Stimulated activated CD4-positive, alpha-beta T cell treated with anti-CD3 and anti-CD28 coated beads, TNF-alpha, amount 100 ng/mL, for 4 hours (primary cell): Measurements from ENCODE around the gene DPF3.

Source experiments
- DNase-seq, 3 experiments: peaks; one replicate each; pipeline ENCODE4 v3.0.0-alpha.2; 2020; ENCODE audit warnings: low read depth in 3 of 3

Gene DPF3

DNA sequence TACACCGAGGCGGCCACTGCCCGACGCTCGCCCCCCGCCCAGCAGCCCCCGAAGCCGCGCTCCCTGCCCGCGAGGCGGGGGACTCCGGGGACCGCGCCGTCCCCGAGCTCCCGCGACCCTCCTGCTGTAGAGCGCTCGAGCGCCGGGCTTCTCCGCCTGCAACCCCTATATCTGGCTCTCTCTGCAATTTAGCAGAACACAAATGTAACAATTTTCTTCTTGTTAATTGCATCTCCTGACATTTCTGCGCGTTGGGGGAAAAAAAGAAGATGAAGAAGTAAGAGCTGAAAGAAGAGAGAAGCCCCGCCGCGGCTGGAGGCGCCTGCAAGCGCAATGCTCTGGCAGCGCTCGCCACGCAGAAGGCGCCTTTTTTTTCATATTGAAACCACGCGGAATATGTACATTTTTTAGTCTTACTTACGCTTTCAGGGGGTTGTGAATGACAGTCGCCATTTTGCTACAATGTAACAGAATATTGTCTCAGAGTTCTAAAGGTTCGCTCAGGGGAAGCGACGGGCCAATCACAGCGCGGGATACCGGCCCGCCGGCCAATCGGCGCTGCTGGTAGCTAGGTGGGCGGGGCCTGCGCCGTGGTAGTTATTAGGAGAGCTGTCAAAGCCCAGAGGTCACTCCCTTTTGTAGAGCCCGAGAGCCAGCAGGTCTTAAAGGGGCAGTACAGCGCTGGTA, at the start of gene DPF3:
TSS of gene DPF3 (minus strand) at position 466 of the 687 bp plus-strand sequence. CDS start at position 453, 13 bp downstream.
- DNase-seq, result peak; percentile 84 to 85 (median 85)

DNA sequence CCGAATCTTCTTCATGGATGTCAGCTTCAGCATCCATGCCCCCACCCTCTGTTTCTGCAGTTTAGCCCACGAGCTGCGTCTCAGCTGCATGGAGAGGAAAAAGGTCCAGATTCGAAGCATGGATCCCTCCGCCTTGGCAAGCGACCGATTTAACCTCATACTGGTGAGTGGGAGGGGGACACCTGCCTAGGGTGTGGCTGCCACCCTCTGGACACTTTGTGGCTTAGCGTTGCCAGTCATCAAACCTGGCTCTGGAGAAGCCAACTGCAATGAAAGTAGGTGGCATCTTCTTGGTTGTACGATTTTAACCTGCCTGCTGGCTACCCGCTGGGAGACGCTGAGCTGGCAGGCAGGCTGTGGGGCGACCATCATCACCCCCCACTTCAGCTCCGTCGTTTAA, 49.0 kb upstream of the DPF3 start:
- no peak for DNase-seq

DNA sequence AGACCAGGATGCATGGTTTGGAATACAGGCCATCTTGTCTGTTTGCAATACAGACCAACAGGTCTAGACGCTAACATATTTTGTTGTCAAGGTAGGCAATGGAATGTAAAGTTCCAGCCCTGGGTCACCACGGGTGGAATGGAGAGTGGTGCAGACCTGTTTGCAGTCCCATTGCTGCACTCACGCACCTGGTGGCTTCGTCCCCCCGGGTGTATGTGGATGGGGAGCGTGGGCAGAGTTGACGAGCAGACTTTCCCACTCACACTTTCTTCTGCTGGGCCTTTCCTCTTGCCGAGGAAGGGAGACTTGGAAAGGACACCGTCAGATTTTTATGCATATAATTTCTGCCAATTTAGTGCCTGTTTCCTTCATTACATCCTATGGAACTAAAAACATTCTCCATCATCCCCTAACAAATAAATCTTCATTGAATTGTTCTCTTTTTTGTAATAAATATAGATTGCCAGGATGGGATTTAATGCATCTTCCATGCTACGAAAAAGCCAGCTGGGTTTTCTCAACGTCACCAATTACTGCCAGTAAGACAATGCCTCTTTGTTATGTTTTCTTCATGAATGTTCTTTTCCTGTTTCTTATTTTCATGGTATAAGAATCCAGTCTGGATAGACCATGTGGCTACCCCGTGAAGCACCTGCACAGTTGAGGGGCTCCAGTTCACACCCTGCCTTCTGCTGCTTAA, 47.5 kb upstream of the DPF3 start:
- no peak for DNase-seq

DNA sequence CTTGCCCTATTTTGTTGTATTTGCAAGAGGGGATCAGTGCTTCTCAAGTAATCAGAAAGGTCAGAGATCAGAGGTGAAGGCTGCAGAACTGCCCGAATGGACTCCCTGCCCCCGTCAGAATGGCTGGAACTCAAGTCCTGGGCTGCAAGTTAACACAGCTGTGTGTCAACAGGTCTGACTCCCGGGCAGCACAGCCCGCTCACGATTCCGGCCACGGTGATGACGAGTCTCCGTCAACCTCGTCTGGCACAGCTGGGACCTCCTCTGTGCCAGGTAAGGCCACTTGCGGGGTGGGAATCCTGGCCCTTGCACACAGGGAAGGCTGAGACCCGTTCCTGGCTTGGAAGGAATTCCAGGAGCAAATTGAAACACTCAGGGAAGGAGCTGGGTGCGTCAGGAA, 45.7 kb upstream of the DPF3 start:
- DNase-seq, result no peak

DNA sequence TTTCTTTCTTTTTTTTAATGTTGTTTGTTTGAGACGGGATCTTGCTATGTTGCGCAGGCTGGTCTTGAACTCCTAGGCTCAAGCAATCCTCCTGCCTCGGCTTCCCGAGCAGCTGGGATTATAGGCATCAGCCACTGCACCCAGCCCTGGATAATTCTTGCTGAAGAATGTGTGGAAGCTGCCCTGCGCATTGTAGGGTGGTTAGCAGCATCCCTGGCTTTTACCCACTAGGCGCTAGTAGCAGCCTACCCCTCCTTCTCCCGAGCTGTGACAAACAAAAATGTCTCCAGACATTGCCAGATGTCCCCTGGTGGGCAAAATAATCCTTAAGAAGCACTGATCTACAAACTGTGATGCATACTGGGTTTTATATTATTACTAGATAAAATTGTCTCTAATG, 39.0 kb upstream of the DPF3 start:
- DNase-seq, result no peak

DNA sequence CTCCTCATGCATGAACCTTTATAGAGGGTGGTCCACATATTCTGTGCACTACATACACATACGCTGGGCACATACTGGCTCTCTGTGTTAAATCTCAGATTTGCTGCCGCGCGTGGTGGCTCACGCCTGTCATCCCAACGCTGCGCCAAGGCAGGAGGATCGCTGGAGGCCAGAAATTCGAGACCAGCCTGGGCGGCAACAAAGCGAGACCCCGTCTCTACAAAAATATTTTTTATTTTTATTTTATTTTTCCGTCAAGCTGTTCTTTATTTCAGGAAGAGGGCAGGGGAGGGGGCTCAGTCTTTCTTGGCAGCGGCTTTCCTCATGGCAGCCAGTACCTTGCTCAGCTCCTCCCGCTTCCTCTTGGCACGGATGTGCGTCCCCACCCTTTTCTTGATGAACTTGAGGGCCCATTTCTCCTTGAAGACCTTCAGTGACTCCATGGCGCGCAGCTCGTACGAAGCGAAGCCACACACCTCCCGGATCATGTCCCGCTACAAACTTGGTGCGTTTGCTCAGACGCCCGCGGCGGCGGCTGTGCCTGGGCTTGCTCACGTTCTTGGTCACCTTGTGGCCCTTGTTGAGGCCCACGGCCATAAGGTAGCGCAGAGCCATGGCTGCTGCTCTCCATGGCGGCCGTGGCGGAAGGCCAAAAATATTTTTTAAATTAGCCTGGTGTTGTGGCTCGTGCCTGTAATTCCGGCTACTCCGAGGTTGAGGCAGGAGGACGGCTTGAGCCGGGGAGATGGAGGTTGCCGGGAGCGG, 35.6 kb upstream of the DPF3 start:
- DNase-seq, result no peak

DNA sequence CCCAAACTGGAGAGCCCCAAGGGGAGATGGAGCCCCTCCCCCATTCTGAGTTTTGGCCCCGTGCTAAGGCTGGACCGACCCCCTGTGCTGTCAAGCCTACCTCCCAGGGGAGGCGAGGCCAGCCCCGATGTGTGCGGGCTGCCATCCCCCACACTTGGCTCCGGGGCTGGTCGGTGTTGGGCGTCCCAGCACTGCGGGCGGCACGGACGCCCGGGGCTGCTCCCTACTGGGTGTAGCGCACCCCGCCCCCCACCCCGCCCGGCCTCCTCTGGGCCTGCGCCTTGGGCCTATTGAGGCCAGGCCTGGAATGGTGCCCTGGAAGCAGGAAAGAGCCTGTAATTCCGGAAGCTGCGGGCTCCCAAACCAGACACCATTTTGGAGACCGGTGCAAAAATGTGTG, 35.0 kb upstream of the DPF3 start:
- no peak for DNase-seq

DNA sequence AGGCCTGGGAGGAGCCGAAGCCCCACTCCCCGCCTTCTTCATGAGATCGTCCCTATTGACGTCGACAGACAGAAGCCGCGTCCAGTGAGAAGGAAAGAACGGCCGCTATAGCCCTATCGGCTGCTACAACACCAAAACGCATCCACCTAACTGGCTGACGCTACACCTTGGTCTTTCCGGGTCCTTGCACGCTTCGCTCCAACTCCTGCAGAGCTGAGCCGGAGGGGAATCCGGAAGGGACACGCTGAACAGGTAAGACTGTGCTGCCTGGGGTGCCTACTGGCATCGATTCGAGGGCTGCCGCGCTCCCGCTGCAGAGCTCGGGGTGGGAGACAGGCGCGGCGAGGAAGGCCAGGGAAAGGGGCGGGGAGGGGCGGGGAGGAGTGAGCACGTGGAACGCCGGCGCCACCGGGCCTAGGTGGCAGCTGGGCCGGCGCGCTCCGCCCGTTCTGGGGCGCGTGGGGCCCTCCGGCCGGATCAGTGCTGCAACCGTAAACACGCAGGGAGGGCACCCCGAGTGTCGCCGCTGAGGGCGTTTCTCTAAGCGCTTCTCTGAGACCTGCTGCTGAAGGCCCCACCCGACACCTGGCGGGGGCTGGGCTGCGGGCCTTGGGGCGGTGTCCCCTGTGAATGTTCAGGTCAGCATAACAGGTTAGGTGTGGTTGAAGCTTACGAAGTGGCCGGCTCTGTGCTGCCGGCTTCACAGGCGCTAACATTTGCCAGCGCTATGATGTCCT, 32.6 kb upstream of the DPF3 start, which contains the start of gene DCAF4:
TSS of gene DCAF4 (plus strand) at position 173 of the 737 bp plus-strand sequence. CDS start 11,515 bp downstream, outside the sequence.
- DNase-seq, result peak; percentile 55 to 91 (median 91)

DNA sequence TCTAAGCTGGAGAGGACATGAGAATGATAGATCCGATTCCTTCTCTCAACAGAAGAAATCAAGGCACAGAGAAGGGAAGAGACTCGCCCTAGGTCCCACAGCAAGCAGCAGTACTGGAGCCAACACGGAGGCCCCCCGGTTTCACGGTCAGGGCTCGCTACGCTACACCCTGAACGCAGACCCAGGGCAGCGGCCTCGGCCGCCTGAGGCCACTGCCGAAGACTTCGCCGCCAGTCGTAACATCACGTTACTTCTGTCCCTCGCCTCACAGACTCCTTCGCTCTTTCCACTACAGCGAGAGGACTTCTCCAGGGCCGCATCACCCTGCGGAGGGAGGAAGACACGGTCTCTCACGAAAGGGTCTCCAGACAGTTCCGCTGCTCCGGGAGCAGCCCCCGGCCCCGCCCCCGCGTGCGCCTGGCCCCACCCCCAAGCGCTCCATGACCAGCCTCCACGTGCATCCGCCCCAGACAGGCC, 32.0 kb upstream of the DPF3 start:
- DNase-seq, result peak in 1 of 3 experiments; percentile 80

DNA sequence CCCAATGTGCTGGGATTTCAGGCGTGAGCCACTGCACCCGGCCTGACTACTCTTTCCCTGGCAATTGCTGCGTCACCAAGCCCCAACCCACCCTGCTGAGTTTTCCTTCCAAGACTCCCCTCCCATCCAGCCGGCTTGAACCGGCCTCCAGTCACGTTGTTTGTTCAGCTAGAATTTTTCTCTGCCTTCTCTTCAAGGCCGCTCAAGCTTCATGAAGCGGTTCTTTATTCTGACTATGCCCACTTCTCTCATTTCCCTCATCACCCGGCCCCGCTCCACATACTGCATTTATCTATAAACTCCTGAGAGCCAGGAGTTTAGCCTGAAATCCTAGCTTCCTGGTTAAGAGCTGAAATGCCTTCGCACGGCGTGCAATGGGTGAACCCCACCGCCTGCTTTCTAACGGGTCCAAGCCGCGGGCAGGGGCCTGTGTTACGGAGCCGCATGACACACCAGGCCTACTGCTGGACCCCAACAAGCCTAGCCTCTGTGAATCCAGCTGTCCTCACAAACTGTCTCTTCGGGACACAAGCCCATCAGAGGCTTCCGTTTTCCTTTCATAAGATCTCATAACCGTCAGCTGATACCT, 31.4 kb upstream of the DPF3 start:
- no peak for DNase-seq

DNA sequence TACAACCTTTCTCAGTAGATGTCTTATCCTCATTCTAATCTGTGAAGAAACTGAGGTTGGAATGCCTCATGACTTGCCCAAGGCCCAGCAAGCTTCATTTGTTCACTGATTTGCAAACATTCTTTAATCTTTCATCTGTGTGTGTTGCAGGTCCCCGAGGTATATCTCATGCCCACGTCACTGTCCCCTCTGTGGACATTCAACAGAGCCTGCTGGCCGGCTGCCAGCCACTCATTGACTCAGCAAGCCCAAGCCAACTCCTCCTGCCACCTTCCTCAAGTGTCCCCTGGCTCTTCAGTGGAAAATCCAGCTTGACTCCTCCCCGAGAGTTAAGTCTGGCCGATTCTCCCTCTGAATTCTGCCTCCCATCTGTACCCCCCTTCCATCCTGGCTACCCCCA, 30.4 kb upstream of the DPF3 start:
- no peak for DNase-seq

DNA sequence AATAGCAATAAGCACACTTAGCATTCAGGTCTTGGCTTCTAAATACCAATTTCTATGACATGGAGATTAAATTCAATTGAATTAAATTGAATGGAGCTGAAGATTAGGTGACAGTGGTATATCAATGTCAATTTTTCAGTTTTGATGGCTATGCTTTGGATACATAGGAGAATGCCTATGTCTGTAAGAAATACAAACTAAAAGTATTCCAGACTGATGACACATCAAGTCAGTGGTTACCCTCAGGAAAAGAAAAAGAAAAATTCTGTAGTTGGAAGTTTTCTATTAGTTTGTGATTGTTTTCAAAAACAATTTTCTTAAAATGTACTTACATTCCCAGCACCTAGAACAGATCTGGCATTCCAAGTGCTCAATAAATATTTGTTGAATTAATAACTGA, 27.5 kb upstream of the DPF3 start:
- DNase-seq, result no peak

DNA sequence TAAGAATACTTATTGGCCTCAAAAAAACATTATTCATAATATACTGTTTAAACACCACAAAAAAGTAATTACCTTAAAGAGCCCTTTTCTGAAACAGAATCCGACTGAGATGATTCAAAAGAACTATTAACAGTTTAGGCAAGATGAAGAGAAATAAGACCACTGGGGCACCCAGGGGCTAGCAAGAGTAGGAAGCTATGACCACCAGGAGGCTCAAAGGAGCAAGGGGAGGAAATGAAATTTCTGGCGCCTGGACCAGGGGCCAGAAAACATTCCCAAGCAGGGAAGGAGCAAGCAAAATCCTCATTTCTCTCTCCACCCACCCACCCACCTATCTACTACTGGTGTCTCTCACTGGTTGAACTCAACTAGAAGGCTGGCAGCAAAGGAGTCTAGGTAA, 26.1 kb upstream of the DPF3 start:
- DNase-seq, result no peak

DNA sequence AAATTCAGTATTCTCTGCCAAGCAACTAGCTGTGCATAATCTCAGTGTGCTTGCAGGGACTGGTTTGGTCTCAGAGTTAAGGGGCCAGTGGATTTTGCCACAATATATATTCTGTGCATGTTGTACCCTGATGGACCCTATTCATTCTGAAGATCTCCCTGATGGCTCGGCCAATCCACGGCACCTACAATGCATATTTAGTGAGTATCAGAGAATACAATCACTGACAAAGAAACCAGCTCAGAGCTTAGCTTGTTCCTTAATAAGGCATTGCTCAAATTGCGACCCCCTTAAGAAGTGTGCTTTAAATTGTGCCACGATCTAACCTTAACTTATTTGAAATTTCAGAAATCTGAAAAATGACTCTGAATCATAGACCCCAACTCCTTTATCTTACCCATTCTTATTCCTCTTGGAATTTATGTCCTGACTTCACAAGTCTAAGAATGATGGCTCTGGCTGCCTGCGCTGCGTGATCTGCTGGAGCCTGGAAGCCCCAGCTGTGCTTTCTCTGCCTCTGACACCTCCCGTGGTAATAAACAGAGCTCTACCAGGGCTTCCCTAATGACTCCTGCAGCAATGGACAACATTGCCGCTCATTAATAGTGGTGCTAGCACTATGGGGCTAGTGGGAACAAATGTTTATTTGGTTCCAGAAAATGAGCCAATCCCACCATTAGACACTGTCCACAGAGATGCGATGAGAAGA, 23.3 kb upstream of the DPF3 start:
- no peak for DNase-seq

DNA sequence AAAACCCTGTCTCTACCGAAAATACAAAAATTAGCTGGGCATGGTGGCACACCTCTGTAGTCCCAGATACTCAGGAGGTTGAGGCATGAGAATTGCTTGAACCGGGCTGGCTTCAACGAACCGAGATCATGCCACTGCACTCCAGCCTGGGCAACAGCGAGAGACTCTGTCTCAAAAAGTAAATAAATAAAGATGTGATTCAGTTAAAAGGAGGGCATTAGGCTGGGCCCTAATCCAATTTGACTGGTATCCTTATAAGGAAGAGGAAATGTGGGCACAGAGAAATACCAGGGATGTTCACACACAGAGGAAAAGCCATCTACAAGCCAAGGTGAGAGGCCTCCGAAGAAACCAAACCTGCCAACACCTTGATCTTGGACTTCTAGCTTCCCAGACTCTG, 22.3 kb upstream of the DPF3 start:
- no peak for DNase-seq

DNA sequence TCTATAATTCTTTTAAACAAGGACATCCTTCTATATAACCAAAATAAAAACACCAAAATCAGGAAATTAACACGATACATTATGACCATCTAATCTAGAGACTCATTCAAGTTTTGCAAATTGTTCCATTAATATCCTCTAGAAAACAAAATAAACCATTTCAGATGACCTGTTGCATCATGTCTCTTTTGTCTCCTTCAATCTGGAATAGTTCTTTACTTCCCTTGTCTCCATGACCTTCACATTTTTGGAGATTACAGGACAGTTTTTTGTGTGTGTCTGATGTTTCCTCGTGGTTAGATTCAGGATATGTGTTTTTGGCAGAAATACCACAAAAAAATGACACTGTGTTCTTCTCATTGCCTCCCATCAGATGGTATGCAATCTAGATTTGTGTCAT, 19.9 kb upstream of the DPF3 start:
- no peak for DNase-seq

DNA sequence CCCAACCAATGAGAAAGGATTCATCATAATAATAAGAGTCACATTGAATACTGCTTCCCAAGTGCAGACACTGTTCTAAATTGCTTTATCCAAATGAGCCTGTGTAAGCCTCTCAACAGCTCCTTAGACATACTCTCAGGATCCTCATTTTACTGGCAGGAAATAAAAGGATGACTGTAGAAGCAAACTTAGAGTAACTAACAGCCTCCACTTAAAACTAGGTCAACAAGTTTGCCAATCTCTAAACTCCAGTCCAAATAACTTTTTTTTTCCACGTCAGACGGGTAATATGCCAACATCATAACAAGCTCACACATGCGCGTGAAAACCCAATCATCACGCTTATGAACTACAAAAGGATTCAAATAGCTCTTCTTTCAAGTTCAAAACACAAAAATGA, 15.3 kb upstream of the DPF3 start:
- DNase-seq, result no peak

DNA sequence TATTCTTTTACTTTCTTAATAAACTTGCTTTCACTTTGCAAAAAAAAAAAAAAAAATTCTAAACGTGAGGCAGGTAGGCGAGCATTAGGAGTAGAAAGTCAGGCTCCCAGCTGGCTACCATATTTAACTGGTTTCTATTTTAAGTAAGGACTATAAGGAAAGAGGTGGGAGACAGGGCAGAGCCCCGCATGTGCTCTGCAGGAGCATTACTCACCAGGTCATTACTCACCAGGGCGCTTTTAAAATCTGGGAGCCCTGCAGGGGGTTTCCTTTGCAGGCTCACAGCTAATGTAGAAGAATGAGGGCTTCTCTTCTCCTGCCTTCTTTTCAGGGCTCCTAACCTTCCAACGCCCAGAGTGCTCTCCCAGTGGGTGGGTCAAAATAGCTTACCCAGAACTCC, 14.0 kb upstream of the DPF3 start:
- no peak for DNase-seq

DNA sequence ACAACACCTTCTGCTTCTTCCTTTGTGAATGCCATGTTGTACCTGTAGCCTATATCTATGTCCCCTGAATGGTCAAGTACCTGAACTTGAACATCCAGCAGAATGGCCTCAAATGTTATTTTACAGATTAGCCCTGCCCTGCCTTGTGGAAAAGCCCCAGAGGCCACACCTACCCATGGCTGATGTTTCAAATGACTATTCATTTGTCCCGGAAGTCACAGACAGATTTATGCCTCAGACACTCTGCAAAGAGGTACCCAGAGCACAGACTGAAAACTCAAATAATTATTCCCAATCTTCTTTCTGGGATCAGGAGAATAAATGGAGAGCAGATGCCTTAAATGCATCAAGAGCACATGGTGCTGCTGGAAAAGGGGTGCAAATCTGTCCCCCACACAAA, 13.0 kb upstream of the DPF3 start:
- DNase-seq, result no peak

DNA sequence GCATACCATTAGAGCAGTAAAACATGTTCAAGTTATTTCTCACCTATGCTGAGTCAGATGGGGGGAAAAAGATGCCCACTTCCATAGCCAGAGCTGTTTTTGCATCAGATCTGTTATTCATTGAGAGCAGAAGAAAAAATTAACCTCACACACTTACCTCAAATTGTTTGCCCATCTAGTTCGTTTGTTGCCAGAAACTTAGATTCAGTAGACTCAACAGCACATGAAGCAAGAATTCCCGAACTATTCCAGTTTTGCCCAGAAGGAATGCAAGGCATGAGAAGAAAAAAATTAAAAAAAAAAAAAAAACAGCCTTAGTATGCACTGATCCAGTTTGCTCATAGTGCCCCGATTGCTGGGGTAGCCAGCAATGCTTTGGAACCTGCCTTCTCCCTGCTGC, 12.4 kb upstream of the DPF3 start:
- DNase-seq, result no peak
